Activated naive CD8-positive, alpha-beta T cell (primary cell): ENCODE measurements around the gene GPRIN2.
"Not testable (repeated sequence)": the region's sequence is repeated elsewhere in the genome, so short reads cannot be mapped to it uniquely, and the experiment has no call there.

Experiments
- H3K27ac Mint-ChIP-seq: one replicate; pipeline ENCODE4 v1.8.0; 2021; ENCODE audit warnings: mixed read lengths
- H3K27me3 Mint-ChIP-seq: one replicate; pipeline ENCODE4 v1.8.0; 2021; ENCODE audit warnings: mixed read lengths
- H3K36me3 Mint-ChIP-seq: one replicate; pipeline ENCODE4 v1.8.0; 2021; ENCODE audit warnings: mixed read lengths
- H3K4me1 Mint-ChIP-seq: one replicate; pipeline ENCODE4 v1.8.0; 2021; ENCODE audit warnings: low read depth, mixed read lengths
- H3K4me3 Mint-ChIP-seq: one replicate; pipeline ENCODE4 v1.8.0; 2021; ENCODE audit warnings: mild to moderate bottlenecking, mixed read lengths
- H3K9me3 Mint-ChIP-seq: one replicate; pipeline ENCODE4 v1.8.0; 2021; ENCODE audit warnings: low read depth, mixed read lengths

Gene GPRIN2

DNA sequence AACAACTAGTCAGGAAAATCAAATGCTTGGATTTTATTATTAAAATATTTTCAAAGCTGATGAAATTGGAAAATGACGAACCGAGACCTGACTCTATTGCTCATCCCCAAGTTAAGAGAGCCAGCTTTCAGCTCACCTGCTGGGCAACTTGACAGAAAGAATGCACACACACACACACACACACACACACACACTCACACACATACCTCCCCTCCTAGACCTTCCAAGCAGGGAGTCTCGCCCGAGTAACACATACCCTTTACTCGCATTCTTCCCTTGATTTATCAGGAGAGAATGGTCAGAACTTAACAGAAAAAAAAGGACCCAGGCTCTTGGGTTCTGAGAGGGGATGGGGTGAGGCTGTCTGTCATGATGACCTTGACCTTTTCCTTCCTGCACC lies 19.1 kb downstream of the GPRIN2 start:
- peaks cover 31% of the 10 kb centered on the region for H3K27me3 Mint-ChIP-seq
- H3K36me3 Mint-ChIP-seq = peaks cover 3% of the 10 kb centered on the region
- no peaks in the 10 kb centered on the region for H3K9me3 Mint-ChIP-seq
- no peak overlapping the region for H3K27ac Mint-ChIP-seq
- H3K4me1 Mint-ChIP-seq = peaks cover 9% of the 10 kb centered on the region
- H3K4me3 Mint-ChIP-seq = no peak overlapping the region

DNA sequence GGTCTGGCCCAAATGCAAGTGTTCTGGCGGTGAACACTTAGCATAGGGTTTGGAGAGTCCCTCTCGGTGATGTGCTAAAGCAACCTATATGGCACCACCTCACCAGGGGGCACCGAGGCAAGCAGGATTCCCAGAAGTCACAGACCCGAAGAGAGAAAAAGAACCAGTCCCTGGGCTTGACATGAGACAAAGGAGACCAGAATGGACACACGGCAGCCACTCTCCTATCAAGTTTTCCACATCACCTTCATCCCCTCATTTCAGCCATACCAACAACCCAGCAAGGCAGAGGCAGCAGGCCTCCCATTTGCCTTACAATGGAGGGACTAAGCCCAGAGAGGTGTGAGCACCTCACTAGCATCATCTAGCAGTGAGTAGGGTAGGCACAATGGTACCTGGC lies 19.7 kb downstream of the GPRIN2 start:
- no peaks in the 10 kb centered on the region for H3K9me3 Mint-ChIP-seq
- no peak overlapping the region for H3K27ac Mint-ChIP-seq
- no peak overlapping the region for H3K4me3 Mint-ChIP-seq
- H3K4me1 Mint-ChIP-seq = peaks cover 9% of the 10 kb centered on the region
- peaks cover 3% of the 10 kb centered on the region for H3K36me3 Mint-ChIP-seq
- peaks cover 28% of the 10 kb centered on the region for H3K27me3 Mint-ChIP-seq

DNA sequence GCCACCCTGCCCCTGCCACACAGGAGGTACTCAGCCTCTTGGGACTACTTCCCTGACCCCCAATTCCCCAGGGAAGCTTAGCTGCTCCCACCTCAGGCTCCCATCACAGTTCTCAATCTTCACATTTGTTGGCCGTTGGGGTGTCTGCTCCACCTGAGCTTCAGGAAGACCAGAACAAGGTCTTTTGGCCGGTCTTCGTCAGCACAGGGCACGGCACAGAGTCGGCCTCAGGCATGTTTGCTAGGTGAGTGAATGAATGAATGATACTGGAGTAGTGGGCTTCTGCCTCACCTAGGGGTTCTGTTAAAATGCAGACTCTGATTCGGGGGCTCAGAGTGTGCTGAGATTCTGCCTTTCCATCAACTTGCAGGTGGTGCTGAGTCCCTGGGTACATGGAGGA lies 20.3 kb downstream of the GPRIN2 start:
- Mint-ChIP-seq H3K27ac (no peak overlapping the region), H3K4me1 (peaks cover 9% of the 10 kb centered on the region), H3K36me3 (peaks cover 3% of the 10 kb centered on the region), H3K4me3 (no peak overlapping the region), H3K27me3 (peaks cover 28% of the 10 kb centered on the region), H3K9me3 (no peaks in the 10 kb centered on the region)

DNA sequence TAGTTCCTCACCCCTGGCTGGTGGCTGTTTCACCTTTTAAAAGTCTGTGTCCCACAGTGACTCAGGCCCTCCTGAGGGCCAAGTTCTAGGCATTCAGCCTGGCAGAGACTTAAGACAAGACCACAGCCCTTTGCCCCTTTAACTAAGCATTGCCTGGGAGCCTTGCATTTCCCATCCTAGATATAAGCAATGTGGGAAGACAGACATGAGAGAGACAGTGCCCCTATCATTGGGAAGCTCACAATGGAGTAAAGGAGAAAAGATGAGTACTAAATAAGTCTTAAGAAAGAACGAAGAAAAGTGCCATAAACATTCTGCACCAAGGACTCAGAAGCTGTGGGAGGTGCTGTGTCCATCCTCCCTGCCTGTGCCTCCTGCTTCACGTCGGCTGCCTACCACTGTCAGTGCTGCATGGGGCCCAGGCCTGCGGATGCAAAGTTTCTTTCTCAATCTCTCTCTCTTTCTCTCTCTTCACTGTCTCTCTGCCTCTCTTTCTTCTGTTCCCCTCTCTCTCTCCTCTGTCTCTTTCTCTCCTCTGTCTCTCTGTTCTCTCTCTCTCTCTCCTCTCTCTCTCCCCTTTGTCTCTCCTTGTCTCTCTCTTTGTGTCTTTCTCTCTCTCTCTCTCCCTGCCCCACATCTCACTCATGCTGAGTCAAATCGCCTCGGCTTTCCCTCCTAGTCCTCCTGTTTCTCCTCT lies 21.5 kb downstream of the GPRIN2 start:
- Mint-ChIP-seq H3K27ac (no peak overlapping the region), H3K4me3 (no peak overlapping the region), H3K9me3 (no peaks in the 10 kb centered on the region), H3K4me1 (no peaks in the 10 kb centered on the region), H3K36me3 (no peaks in the 10 kb centered on the region), H3K27me3 (peaks cover 19% of the 10 kb centered on the region)

DNA sequence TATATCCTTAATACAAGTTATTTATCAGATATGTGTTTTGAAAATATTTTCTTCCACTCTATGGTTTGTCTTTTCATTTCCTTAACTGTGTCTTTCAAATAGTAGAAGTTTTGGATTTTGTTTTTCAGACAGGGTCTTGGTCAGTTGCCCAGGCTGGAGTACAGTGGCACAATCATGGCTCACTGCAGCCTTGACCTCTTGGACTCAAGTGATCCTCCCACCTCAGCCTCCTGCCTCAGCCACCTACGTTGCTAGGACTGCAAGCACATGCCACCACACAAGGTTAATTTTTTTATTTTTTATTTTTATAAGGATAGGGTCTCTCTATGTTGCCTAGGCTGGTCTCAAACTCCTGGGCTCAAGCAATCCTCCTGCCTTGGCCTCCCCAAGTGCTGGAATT lies 24.2 kb downstream of the GPRIN2 start:
- H3K27ac Mint-ChIP-seq, H3K27me3 Mint-ChIP-seq, H3K4me3 Mint-ChIP-seq, H3K4me1 Mint-ChIP-seq, H3K9me3 Mint-ChIP-seq, H3K36me3 Mint-ChIP-seq: not testable (repeated sequence)

DNA sequence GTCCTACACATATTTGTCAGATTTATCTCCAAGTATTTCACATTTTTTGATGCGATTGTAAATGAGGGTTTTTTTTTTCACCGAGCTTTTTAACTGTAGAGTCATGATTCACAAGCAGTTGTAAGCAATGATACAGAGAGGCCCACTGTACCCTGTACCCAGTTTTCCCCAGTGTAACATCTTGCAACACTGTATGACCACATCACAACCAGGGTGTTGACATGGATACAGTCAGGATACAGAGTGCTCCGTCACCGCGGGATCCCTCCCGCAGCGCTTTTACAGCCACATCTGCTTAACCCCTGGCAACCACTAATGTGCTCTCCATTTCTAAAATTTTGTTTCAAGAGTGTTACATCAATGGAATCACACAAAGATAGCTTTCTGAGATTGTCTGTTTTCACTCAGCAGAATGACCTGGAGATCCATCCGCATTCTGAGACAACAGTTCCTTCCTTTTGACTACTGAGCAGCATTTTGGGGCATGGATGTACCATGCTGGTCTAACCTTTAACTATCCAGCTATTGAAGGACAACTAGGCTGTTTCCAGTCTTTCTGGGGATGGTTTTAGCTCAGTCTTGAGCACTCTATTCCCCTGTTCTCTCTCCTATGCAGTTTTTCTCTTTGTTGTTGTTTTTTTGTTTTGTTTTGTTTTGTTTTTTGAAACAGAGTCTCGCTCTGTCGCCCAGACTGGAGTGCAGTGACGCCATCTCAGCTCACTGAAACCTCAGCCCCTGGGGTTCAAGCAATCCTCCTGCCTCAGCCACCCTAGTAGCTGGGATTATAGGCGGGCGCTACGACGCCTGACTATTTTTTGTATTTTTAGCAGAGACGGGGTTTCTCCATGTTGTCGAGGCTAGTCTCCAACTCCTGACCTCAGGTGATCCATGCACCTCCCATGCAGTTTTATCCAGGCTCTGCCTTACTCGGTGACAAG lies 25.9 kb downstream of the GPRIN2 start:
- Mint-ChIP-seq H3K4me1 (no peaks in the 10 kb centered on the region), H3K36me3 (no peaks in the 10 kb centered on the region), H3K9me3 (no peaks in the 10 kb centered on the region), H3K27ac (no peak overlapping the region), H3K27me3 (no peaks in the 10 kb centered on the region), H3K4me3 (no peak overlapping the region)

DNA sequence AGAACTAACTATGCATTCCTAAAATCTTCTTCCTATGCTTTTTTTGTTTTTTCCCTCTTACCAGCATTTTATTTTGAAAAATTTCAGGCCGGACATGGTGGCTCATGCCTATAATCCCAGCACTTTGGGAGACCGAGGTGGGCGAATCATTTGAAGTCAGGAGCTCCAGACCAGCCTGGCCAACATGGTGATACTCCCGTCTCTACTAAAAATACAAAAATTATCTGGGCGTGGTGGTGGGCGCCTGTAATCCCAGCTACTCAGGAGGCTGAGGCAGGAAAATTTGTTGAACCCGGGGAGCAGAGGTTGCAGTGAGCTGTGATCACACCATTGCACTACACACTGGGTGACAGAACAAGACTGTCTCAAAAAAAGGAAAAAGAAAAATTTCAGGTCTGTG lies 26.7 kb downstream of the GPRIN2 start:
- H3K4me3 Mint-ChIP-seq, H3K4me1 Mint-ChIP-seq, H3K9me3 Mint-ChIP-seq, H3K36me3 Mint-ChIP-seq, H3K27me3 Mint-ChIP-seq, H3K27ac Mint-ChIP-seq: not testable (repeated sequence)

DNA sequence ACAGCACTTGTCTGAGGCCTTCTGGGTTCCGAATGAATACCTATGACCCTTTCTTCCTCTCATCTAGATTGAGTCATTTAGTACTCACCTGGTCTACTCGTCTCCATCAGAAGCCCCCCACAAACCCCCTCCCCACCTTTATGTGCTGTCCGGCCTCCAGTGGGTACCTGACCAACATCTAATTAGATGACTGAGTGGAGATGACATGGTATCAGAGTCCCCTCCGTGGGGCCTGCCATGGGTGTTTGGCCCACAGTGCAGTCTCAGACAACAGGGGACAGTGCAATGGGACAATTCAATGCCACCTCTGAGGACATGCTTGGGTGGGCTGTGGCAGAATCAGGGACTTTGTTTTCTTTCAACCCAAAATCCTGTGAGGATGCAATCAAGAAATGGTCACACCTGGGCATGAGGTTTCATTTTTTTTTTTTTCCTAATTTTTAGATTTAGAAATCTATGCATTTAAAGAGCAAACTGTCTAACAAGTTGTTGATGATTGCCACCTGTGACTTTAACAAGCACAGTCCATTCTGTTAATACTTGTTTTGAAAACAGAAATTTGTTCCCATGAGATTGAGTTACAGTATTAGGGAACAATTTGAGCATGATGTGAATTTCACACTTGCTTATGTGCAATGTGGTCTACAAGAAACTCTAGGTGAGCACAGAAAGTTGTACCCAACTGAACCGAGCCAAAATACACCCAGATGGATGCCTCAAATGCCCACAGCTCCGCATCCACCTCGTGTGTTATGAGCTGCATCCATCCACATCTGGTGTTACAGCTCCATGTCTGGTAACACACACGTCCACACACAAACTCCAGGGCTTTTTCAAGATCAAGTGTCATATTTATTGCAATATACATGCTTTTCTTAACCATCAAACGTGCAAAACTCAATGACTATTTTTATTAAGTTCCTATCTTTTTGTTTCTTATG lies 27.5 kb downstream of the GPRIN2 start:
- Mint-ChIP-seq H3K27ac (no peak overlapping the region), H3K4me3 (no peak overlapping the region), H3K4me1 (no peaks in the 10 kb centered on the region), H3K27me3 (no peaks in the 10 kb centered on the region), H3K36me3 (no peaks in the 10 kb centered on the region), H3K9me3 (no peaks in the 10 kb centered on the region)

DNA sequence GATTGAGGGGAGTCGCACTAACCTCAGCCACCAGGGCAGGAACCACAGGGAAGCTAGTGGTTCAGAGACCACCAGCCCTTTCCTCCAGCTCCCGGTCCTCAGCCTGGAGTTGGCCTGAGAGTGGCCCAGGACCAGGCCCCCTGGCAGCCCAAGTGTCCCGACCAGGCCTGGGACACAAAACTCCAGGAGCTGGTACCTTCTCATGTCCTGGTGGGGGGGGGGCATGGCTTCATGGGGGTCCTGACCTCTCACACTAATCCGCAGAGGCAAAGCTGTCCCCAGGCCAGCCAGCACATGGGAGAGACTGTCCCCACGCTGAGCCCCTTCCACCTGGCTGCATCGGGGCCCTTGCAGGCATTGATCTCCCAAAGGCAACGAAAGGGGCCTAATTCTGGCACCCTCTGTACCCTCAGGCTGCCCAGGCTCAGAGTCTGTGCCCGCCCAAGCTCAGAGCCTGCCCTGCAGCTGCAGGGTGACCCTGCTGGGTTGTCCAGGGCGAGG lies 28.2 kb downstream of the GPRIN2 start:
- Mint-ChIP-seq H3K9me3 (no peaks in the 10 kb centered on the region), H3K4me3 (no peak overlapping the region), H3K4me1 (no peaks in the 10 kb centered on the region), H3K27me3 (no peaks in the 10 kb centered on the region), H3K27ac (no peak overlapping the region), H3K36me3 (no peaks in the 10 kb centered on the region)

DNA sequence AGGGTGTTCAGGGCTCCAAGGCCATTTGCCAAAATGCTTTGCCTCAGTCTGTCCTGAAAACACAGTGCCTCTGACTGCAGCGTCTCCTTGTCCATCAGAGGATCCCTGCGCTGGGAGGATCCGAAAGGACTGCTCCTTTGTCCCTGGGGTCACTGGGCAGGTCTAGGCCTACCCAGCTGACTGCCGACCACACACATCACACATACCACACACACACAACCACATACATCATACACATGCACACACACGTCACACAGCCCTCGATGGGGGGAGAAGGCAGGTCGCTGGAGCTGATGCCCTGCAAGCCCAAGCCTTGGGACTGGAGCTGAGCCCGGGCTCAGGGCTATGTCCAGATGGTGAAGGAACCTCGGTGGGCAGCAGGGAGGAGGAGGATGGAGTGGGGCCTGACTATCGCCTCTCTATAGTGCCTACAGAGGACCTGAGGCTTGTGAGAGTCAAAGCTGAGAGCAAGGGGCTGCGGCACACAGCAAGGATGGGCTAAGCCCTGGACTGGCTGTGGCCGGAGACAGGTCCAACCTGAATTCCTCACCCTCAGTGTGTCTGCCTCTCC lies 29.1 kb downstream of the GPRIN2 start:
- Mint-ChIP-seq H3K9me3 (no peaks in the 10 kb centered on the region), H3K36me3 (no peaks in the 10 kb centered on the region), H3K27ac (no peak overlapping the region), H3K27me3 (no peaks in the 10 kb centered on the region), H3K4me3 (no peak overlapping the region), H3K4me1 (no peaks in the 10 kb centered on the region)

DNA sequence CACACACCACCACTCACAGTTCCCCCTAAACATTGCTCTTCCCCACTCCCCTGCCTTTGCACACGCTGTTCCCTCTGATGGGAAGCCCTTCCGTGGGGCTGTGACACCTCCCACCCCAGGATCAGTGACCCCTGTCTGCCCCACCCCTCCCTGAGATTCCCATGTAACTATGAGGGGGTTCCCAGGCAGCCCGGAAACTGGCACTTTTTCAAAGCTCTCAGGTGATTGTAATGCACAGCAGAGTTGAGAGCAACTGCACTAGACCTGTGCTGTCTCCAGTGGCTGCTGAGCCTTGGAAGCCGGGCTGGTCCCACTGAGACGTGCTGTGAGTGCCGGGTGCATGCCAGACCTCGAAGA lies 29.8 kb downstream of the GPRIN2 start:
- Mint-ChIP-seq H3K4me1 (no peaks in the 10 kb centered on the region), H3K36me3 (no peaks in the 10 kb centered on the region), H3K9me3 (no peaks in the 10 kb centered on the region), H3K4me3 (no peak overlapping the region), H3K27ac (no peak overlapping the region), H3K27me3 (no peaks in the 10 kb centered on the region)

DNA sequence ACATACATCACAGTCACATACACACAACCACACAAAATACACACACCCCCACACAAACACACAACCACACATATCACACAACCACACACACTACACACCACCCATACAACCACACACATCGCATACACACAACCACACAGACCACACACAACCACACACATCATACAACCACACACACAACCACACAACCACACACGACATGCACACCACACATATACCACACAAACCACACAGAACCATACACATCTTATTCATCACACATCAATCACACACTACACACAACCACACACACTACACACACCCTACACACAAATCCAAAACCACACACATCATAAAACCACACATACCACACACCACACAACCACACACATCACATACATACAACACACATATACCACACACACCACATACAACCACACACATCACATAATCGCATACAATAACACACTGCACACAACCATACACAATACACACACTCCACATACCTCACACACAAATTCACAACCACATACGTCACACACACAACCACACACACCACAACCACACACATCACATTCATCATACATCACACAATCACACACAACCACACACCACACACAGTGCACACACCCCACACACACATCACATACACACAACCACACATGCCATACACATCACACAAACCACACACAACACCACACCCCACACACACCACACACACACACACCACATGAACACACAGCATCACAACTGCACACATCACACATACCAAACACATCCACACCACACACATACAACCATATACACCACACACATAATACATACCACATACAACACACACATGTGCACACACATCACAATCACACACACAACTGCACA lies 30.4 kb downstream of the GPRIN2 start:
- Mint-ChIP-seq H3K36me3 (no peaks in the 10 kb centered on the region), H3K4me1 (no peaks in the 10 kb centered on the region), H3K27ac (no peak overlapping the region), H3K4me3 (no peak overlapping the region), H3K9me3 (no peaks in the 10 kb centered on the region), H3K27me3 (no peaks in the 10 kb centered on the region)

DNA sequence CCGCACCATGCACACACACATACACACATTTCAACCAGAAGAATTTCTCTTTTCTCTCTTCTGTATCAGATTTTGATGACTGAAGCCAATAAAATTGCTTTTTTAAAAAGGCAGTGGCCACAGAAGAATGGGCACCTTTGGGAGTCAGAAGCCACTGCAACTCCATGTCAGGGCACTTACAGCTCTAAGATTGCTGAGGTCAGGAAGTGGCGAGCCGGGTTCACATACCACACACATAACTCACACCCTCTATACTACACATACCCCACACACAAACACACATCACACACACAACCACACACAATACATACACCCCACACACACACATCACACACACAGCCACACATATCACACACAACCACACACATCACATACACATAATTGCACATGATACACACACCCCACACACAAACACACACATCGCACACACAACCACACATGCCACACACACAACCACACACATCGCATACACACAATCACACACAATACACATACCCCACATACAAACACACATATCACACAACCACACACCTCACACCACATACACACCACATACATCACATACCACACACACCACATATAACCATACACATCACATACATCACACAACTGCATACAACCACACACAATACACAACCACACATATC lies 31.2 kb downstream of the GPRIN2 start:
- Mint-ChIP-seq H3K4me3 (no peak overlapping the region), H3K27ac (no peak overlapping the region), H3K36me3 (no peaks in the 10 kb centered on the region), H3K9me3 (no peaks in the 10 kb centered on the region), H3K27me3 (no peaks in the 10 kb centered on the region), H3K4me1 (no peaks in the 10 kb centered on the region)
